Progenitor cell of endocrine pancreas (in vitro differentiated cells): ENCODE measurements around the gene PSMA7. TPM values are rescaled to one million over a fixed set of nuclear protein-coding genes. Genes with fewer than 3 reads are reported as not detected.

ENCODE experiments used
- DNase-seq: peaks from one replicate; pipeline ENCODE4 v3.0.0; 2021; ENCODE audit warnings: low spot score; ENCODE audit not compliant: unreplicated experiment
- H3K27ac Mint-ChIP-seq: 2 replicates; pipeline ENCODE4 v1.8.0; 2021; ENCODE audit warnings: mild to moderate bottlenecking, moderate library complexity, mixed read lengths
- H3K27me3 Mint-ChIP-seq: 2 replicates; pipeline ENCODE4 v1.8.0; 2021; ENCODE audit warnings: mixed read lengths
- H3K36me3 Mint-ChIP-seq: 2 replicates; pipeline ENCODE4 v1.8.0; 2022; ENCODE audit warnings: mixed read lengths; ENCODE audit not compliant: insufficient read depth
- H3K4me1 Mint-ChIP-seq: 2 replicates; pipeline ENCODE4 v1.8.0; 2021; ENCODE audit warnings: low read depth, mixed read lengths
- H3K4me3 Mint-ChIP-seq: 2 replicates; pipeline ENCODE4 v1.8.0; 2021; ENCODE audit warnings: low read depth, mild to moderate bottlenecking, moderate library complexity, mixed read lengths
- H3K9me3 Mint-ChIP-seq: 2 replicates; pipeline ENCODE4 v1.8.0; 2021; ENCODE audit warnings: low read depth, mixed read lengths
- CTCF ChIP-seq: fragments of 200-600 bp; sonication (generic); IDR thresholded peaks from one replicate; pipeline ENCODE4 v1.5.0; 2021; ENCODE audit warnings: antibody characterized with exemption, mild to moderate bottlenecking; ENCODE audit not compliant: unreplicated experiment
- total RNA-seq: library from RNA; stranded (reverse); gene quantifications from 2 replicates; pipeline ENCODE4 v1.2.1, GENCODE V29; 2021

PSMA7 gene
- total RNA-seq, 1 donor from 2014 or later, result 221 TPM

GRCh38 chr20:62087227-62087626 lies 56.0 kb downstream of the PSMA7 start:
- no peaks in the 10 kb centered on the region for H3K36me3 Mint-ChIP-seq
- peaks cover 2% of the 10 kb centered on the region for H3K27me3 Mint-ChIP-seq
- DNase-seq, result no peak

More at GRCh38 chr20:62087227-62087626, 56.0 kb downstream of the PSMA7 start:
- Mint-ChIP-seq H3K9me3 (no peaks in the 10 kb centered on the region), H3K4me3 (no peak overlapping the region), H3K27ac (no peak overlapping the region), H3K4me1 (no peaks in the 10 kb centered on the region)
- TF ChIP-seq CTCF, result no peak

Other genes starting within 250 kb of the PSMA7 start
- gene TAF4, start 77.5 kb downstream of the PSMA7 start, total RNA-seq, result 34.7 and 35.9 TPM in 2 replicates
- gene LSM14B, start 20.9 kb downstream of the PSMA7 start, total RNA-seq, result 81.1 and 84.3 TPM in 2 replicates
- 29.8 and 32.0 TPM in 2 replicates for gene SS18L1, start 375 bp upstream of the PSMA7 start, total RNA-seq
- 30.4 and 31.6 TPM in 2 replicates for gene MTG2, start 39.6 kb upstream of the PSMA7 start, total RNA-seq
- 0.10 TPM in 1 of 2 replicates, not detected in the other for gene HRH3, start 76.9 kb upstream of the PSMA7 start, total RNA-seq
- gene OSBPL2, start 95.1 kb upstream of the PSMA7 start, total RNA-seq, result 56.7 and 57.4 TPM in 2 replicates
- gene ADRM1, start 159.6 kb upstream of the PSMA7 start, total RNA-seq, result 66.2 and 67.1 TPM in 2 replicates
- 248 and 252 TPM in 2 replicates for gene LAMA5, start 223.9 kb upstream of the PSMA7 start, total RNA-seq
- gene RPS21, start 243.7 kb upstream of the PSMA7 start, total RNA-seq, result 1,160 and 1,251 TPM in 2 replicates